ENCODE measurements around the gene ZNF609. TPM values are rescaled to one million over a fixed set of nuclear protein-coding genes. Genes with fewer than 3 reads are reported as not detected.
A peak's percentile ranks its signal among the peaks of the same experiment; 100 is the strongest.

The ZNF609 gene
- total RNA-seq, 1 donor from 2014 or later, result 41.2 TPM

GRCh38 chr15:64683378-64683777 is 223.0 kb downstream of the ZNF609 start:
- H3K9me3 Mint-ChIP-seq (ENCODE audit: unreplicated experiment), result no peaks in the 10 kb centered on the region
- no peak for TF ChIP-seq CTCF (IDR thresholded peaks at IDR 0.05; ENCODE audit: unreplicated experiment)
- peak overlapping the region; percentile 74 for H3K27ac Mint-ChIP-seq (ENCODE audit: unreplicated experiment)

GRCh38 chr15:64685230-64685888 is 225.0 kb downstream of the ZNF609 start:
- no peak for DNase-seq (ENCODE audit: low spot score)
- H3K36me3 Mint-ChIP-seq (ENCODE audit: low read depth, unreplicated experiment), result peaks cover 67% of the 10 kb centered on the region
- H3K27me3 Mint-ChIP-seq (ENCODE audit: unreplicated experiment), result peaks cover 24% of the 10 kb centered on the region
- H3K27ac Mint-ChIP-seq (ENCODE audit: unreplicated experiment), result peak overlapping the region; percentile 93
- no peak for TF ChIP-seq CTCF (IDR thresholded peaks at IDR 0.05; ENCODE audit: unreplicated experiment)
- no peaks in the 10 kb centered on the region for H3K9me3 Mint-ChIP-seq (ENCODE audit: unreplicated experiment)
- peak overlapping the region; percentile 83 for H3K4me3 Mint-ChIP-seq (ENCODE audit: unreplicated experiment)
- peaks cover 37% of the 10 kb centered on the region for H3K4me1 Mint-ChIP-seq (ENCODE audit: unreplicated experiment)

More at GRCh38 chr15:64683378-64683777, 223.0 kb downstream of the ZNF609 start:
- DNase-seq (ENCODE audit: low spot score), result no peak
- Mint-ChIP-seq H3K36me3 (ENCODE audit: low read depth, unreplicated experiment) (peaks cover 71% of the 10 kb centered on the region), H3K27me3 (ENCODE audit: unreplicated experiment) (peaks cover 22% of the 10 kb centered on the region), H3K4me1 (ENCODE audit: unreplicated experiment) (peaks cover 37% of the 10 kb centered on the region), H3K4me3 (ENCODE audit: unreplicated experiment) (peak overlapping the region; percentile 78)

GRCh38 chr15:64686130-64686735 is 225.9 kb downstream of the ZNF609 start:
- peak; percentile 69 for TF ChIP-seq CTCF (IDR thresholded peaks at IDR 0.05; ENCODE audit: unreplicated experiment)
- Mint-ChIP-seq H3K9me3 (ENCODE audit: unreplicated experiment) (no peaks in the 10 kb centered on the region), H3K4me1 (ENCODE audit: unreplicated experiment) (peaks cover 40% of the 10 kb centered on the region), H3K4me3 (ENCODE audit: unreplicated experiment) (peak overlapping the region; percentile 16), H3K27me3 (ENCODE audit: unreplicated experiment) (peaks cover 23% of the 10 kb centered on the region), H3K36me3 (ENCODE audit: low read depth, unreplicated experiment) (peaks cover 67% of the 10 kb centered on the region), H3K27ac (ENCODE audit: unreplicated experiment) (peak overlapping the region; percentile 72)
- DNase-seq (ENCODE audit: low spot score), result peak; percentile 52

GRCh38 chr15:64687172-64687571 is 226.8 kb downstream of the ZNF609 start:
- peaks cover 23% of the 10 kb centered on the region for H3K27me3 Mint-ChIP-seq (ENCODE audit: unreplicated experiment)
- H3K4me1 Mint-ChIP-seq (ENCODE audit: unreplicated experiment), result peaks cover 42% of the 10 kb centered on the region
- no peak overlapping the region for H3K4me3 Mint-ChIP-seq (ENCODE audit: unreplicated experiment)
- no peak for TF ChIP-seq CTCF (IDR thresholded peaks at IDR 0.05; ENCODE audit: unreplicated experiment)
- peaks cover 64% of the 10 kb centered on the region for H3K36me3 Mint-ChIP-seq (ENCODE audit: low read depth, unreplicated experiment)
- H3K27ac Mint-ChIP-seq (ENCODE audit: unreplicated experiment), result peak overlapping the region; percentile 26
- no peak for DNase-seq (ENCODE audit: low spot score)
- H3K9me3 Mint-ChIP-seq (ENCODE audit: unreplicated experiment), result no peaks in the 10 kb centered on the region

GRCh38 chr15:64687688-64688087 is 227.3 kb downstream of the ZNF609 start:
- Mint-ChIP-seq H3K27me3 (ENCODE audit: unreplicated experiment) (peaks cover 23% of the 10 kb centered on the region), H3K4me1 (ENCODE audit: unreplicated experiment) (peaks cover 45% of the 10 kb centered on the region), H3K27ac (ENCODE audit: unreplicated experiment) (peak overlapping the region; percentile 86), H3K9me3 (ENCODE audit: unreplicated experiment) (no peaks in the 10 kb centered on the region), H3K36me3 (ENCODE audit: low read depth, unreplicated experiment) (peaks cover 61% of the 10 kb centered on the region), H3K4me3 (ENCODE audit: unreplicated experiment) (peak overlapping the region; percentile 62)
- TF ChIP-seq CTCF (IDR thresholded peaks at IDR 0.05; ENCODE audit: unreplicated experiment), result no peak
- DNase-seq (ENCODE audit: low spot score), result no peak

Measured in endothelial cell (in vitro differentiated cells).